Neural cell (in vitro differentiated cells): ENCODE measurements around the gene TRPM6. TPM values are rescaled to one million over a fixed set of nuclear protein-coding genes. Genes with fewer than 3 reads are reported as not detected.

Source experiments
- H2AFZ ChIP-seq: fragments of 200-600, 300-800 bp; sonication (generic), shearing (Covaris generic); 2 replicates; pipeline ENCODE4 v1.6.0; 2014; ENCODE audit warnings: low read depth, mild to moderate bottlenecking, antibody characterized with exemption, low read length, moderate library complexity
- H3F3A ChIP-seq: fragments of 200-600 bp; shearing (Covaris generic); 2 replicates; pipeline ENCODE4 v1.6.1; 2016; ENCODE audit warnings: mild to moderate bottlenecking, moderate library complexity, mixed read lengths, antibody characterized with exemption, low read length; ENCODE audit not compliant: insufficient read depth, poor library complexity, severe bottlenecking
- H3K27ac ChIP-seq: fragments of 200-600, 300-800 bp; sonication (generic), shearing (Covaris generic); 2 replicates; pipeline ENCODE4 v1.5.1; 2014; ENCODE audit warnings: mild to moderate bottlenecking, low read length, moderate library complexity
- H3K27me3 ChIP-seq: fragments of 300-800, 200-600 bp; sonication (generic), shearing (Covaris generic); 2 replicates; pipeline ENCODE4 v1.6.0; 2014; ENCODE audit warnings: mild to moderate bottlenecking, low read depth, low read length, moderate library complexity; ENCODE audit not compliant: insufficient read depth
- H3K36me3 ChIP-seq: fragments of 300-800, 200-600 bp; sonication (generic), shearing (Covaris generic); 2 replicates; pipeline ENCODE4 v1.5.1; 2014; ENCODE audit warnings: mild to moderate bottlenecking, antibody characterized with exemption, low read length, moderate library complexity; ENCODE audit not compliant: insufficient read depth
- H3K4me2 ChIP-seq: fragments of 300-800, 200-600 bp; sonication (generic), shearing (Covaris generic); 2 replicates; pipeline ENCODE4 v1.6.0; 2014; ENCODE audit warnings: mild to moderate bottlenecking, low read length
- H3K4me3 ChIP-seq: fragments of 300-800, 200-600 bp; sonication (generic), shearing (Covaris generic); 2 replicates; pipeline ENCODE4 v1.5.1; 2014; ENCODE audit warnings: mild to moderate bottlenecking, low read length, moderate library complexity
- H3K79me2 ChIP-seq: fragments of 200-600 bp; shearing (Covaris generic); replicated peaks from 2 replicates; pipeline ENCODE4 v1.6.0; 2014; ENCODE audit warnings: mild to moderate bottlenecking, low read length, moderate library complexity; ENCODE audit not compliant: insufficient read depth
- H3K9ac ChIP-seq: fragments of 300-800, 200-600 bp; sonication (generic), shearing (Covaris generic); 2 replicates; pipeline ENCODE4 v1.6.1; 2016; ENCODE audit warnings: mild to moderate bottlenecking, low read length, mixed read lengths
- H3K9me2 ChIP-seq: fragments of 200-600 bp; shearing (Covaris generic); 2 replicates; pipeline ENCODE4 v1.6.1; 2016; ENCODE audit warnings: mild to moderate bottlenecking, low read length, mixed read lengths; ENCODE audit not compliant: insufficient read depth
- H3K9me3 ChIP-seq: fragments of 200-600, 300-800 bp; sonication (generic), shearing (Covaris generic); 2 replicates; pipeline ENCODE4 v1.6.1; 2016; ENCODE audit warnings: mild to moderate bottlenecking, mixed run types, low read length, moderate library complexity, mixed read lengths
- H4K20me1 ChIP-seq: fragments of 200-600 bp; shearing (Covaris generic); 2 replicates; pipeline ENCODE4 v1.6.1; 2016; ENCODE audit warnings: mild to moderate bottlenecking, mixed run types; ENCODE audit not compliant: insufficient read depth
- EP300 ChIP-seq: fragments of 450-650 bp; conservative IDR thresholded peaks from 2 replicates; pipeline ENCODE4 v1.6.1; 2014; ENCODE audit warnings: antibody characterized with exemption, mild to moderate bottlenecking, moderate library complexity; ENCODE audit not compliant: poor library complexity, severe bottlenecking
- EZH2 ChIP-seq: fragments of 200-600, 300-800 bp; shearing (Covaris generic), sonication (generic); IDR thresholded peaks from 2 replicates; pipeline ENCODE4 v1.6.1; 2014; ENCODE audit warnings: antibody characterized with exemption, low read length, borderline replicate concordance, mild to moderate bottlenecking; ENCODE audit not compliant: insufficient read depth, poor library complexity, severe bottlenecking
- MXI1 ChIP-seq: fragments of 450-650 bp; conservative IDR thresholded peaks from 2 replicates; pipeline ENCODE4 v1.6.1; 2014; ENCODE audit warnings: antibody characterized with exemption, mild to moderate bottlenecking; ENCODE audit not compliant: poor library complexity, severe bottlenecking
- POLR2AphosphoS5 ChIP-seq: IDR thresholded peaks from 2 replicates; pipeline ENCODE4 v1.6.1; 2012
- RAD21 ChIP-seq: fragments of 450-650 bp; conservative IDR thresholded peaks from 2 replicates; pipeline ENCODE4 v1.6.1; 2014; ENCODE audit warnings: antibody characterized with exemption, mild to moderate bottlenecking, moderate library complexity
- REST ChIP-seq: IDR thresholded peaks from 2 replicates; pipeline ENCODE4 v1.6.1; 2012; ENCODE audit warnings: borderline replicate concordance
- SMC3 ChIP-seq: fragments of 450-650 bp; conservative IDR thresholded peaks from 2 replicates; pipeline ENCODE4 v1.6.1; 2014; ENCODE audit warnings: antibody characterized with exemption, mild to moderate bottlenecking, moderate library complexity; ENCODE audit not compliant: poor library complexity
- TAF1 ChIP-seq: IDR thresholded peaks from 2 replicates; pipeline ENCODE4 v1.6.1; 2012; ENCODE audit warnings: low read depth
- polyA plus RNA-seq: library from polyadenylated mRNA; depleted of rRNA; stranded (reverse); fragments of >200 nt; gene quantifications from 2 replicates; pipeline ENCODE4 v1.2.3, GENCODE V29; 2014
- TF ChIP-seq, protein P1 (sequence below): fragments of 450-650 bp; IDR thresholded peaks from 2 replicates; pipeline ENCODE4 v1.5.1; 2014; ENCODE audit warnings: antibody characterized with exemption, mild to moderate bottlenecking, moderate library complexity; ENCODE audit not compliant: poor library complexity, severe bottlenecking

The TRPM6 gene
- polyA plus RNA-seq, 1 donor from 2014 or later: not detected

DNA sequence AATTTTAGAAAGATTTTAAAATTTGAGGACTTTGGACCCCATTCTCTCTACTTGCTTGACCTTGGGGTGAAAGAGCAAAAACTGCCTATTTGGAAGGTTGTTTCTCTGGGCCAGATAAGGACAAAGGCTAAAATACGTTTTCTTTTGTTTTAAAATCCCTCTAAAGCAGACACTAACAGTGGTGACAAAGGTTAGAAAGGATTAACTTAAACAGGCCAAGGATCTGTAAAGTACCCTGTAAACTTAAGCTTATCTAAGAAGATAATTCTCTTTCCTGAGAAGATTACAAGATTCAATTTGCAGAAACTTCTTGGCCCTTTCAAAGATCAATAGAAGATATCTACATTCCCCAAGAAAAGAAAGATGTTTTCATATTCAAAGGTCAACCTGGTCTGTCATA is 12.1 kb downstream of the TRPM6 start:
- H3K27me3 ChIP-seq: no peaks in the 10 kb centered on the region
- no peaks in the 10 kb centered on the region for H3K79me2 ChIP-seq
- H3K9ac ChIP-seq: no peak overlapping the region
- H3K27ac ChIP-seq: no peak overlapping the region
- no peak overlapping the region for H3K4me3 ChIP-seq
- no peaks in the 10 kb centered on the region for H4K20me1 ChIP-seq
- H2AFZ ChIP-seq: no peak overlapping the region
- TF ChIP-seq RAD21 (no peak), TAF1 (no peak), MXI1 (no peak), SMC3 (no peak), REST (no peak), EP300 (no peak), EZH2 (no peak), POLR2AphosphoS5 (no peak)
- TF ChIP-seq, protein P1, sequence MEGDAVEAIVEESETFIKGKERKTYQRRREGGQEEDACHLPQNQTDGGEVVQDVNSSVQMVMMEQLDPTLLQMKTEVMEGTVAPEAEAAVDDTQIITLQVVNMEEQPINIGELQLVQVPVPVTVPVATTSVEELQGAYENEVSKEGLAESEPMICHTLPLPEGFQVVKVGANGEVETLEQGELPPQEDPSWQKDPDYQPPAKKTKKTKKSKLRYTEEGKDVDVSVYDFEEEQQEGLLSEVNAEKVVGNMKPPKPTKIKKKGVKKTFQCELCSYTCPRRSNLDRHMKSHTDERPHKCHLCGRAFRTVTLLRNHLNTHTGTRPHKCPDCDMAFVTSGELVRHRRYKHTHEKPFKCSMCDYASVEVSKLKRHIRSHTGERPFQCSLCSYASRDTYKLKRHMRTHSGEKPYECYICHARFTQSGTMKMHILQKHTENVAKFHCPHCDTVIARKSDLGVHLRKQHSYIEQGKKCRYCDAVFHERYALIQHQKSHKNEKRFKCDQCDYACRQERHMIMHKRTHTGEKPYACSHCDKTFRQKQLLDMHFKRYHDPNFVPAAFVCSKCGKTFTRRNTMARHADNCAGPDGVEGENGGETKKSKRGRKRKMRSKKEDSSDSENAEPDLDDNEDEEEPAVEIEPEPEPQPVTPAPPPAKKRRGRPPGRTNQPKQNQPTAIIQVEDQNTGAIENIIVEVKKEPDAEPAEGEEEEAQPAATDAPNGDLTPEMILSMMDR: no peak
- no peaks in the 10 kb centered on the region for H3K9me2 ChIP-seq
- H3K9me3 ChIP-seq: no peaks in the 10 kb centered on the region
- H3K36me3 ChIP-seq: no peaks in the 10 kb centered on the region
- no peaks in the 10 kb centered on the region for H3F3A ChIP-seq
- H3K4me2 ChIP-seq: no peak overlapping the region

GRCh38 chr9:74874220-74874619 is 13.5 kb downstream of the TRPM6 start:
- no peak overlapping the region for H3K4me3 ChIP-seq
- no peaks in the 10 kb centered on the region for H3K9me2 ChIP-seq
- no peaks in the 10 kb centered on the region for H4K20me1 ChIP-seq
- H3K79me2 ChIP-seq: no peaks in the 10 kb centered on the region
- no peaks in the 10 kb centered on the region for H3K9me3 ChIP-seq
- H2AFZ ChIP-seq: no peak overlapping the region
- no peaks in the 10 kb centered on the region for H3K36me3 ChIP-seq
- no peaks in the 10 kb centered on the region for H3F3A ChIP-seq
- TF ChIP-seq POLR2AphosphoS5 (no peak), RAD21 (no peak), MXI1 (no peak), EP300 (no peak)
- no peak overlapping the region for H3K4me2 ChIP-seq
- H3K27ac ChIP-seq: no peak overlapping the region
- no peak overlapping the region for H3K9ac ChIP-seq
- no peaks in the 10 kb centered on the region for H3K27me3 ChIP-seq
